OCI-LY7 (cell line): ENCODE measurements around the gene ETFB.

Experiments
- CTCF ChIP-seq: fragments of 200-600 bp; sonication (generic); conservative IDR thresholded peaks from 2 replicates; pipeline ENCODE4 v1.5.1; 2014; ENCODE audit warnings: mild to moderate bottlenecking, antibody characterized with exemption, low read length, moderate library complexity, mixed read lengths
- EZH2phosphoT487 ChIP-seq: fragments of 200-600 bp; sonication (generic); IDR thresholded peaks from 2 replicates; pipeline ENCODE4 v1.6.1; 2018; ENCODE audit warnings: low read depth, borderline replicate concordance, mild to moderate bottlenecking, mixed run types, antibody characterized with exemption, low read length, moderate library complexity, mixed read lengths

GRCh38 chr19:51380379-51380778 lies 14.2 kb upstream of the ETFB start:
- TF ChIP-seq CTCF (no peak), EZH2phosphoT487 (no peak)
